ENCODE measurements around the gene GNGT1.

Gene GNGT1

GRCh38 chr7:93906267-93906666 is at the start of gene GNGT1:
GNGT1 (plus strand) TSS chr7:93906567; CDS start chr7:93906747, 180 bp downstream.
- in situ Hi-C loops (cut with MboI; ENCODE audit: low sequenced_read_pairs): no loop called here
- H3K27me3 ChIP-seq (ENCODE audit: low read depth): peaks cover 2% of the 10 kb centered on the region
- no peak for DNase-seq (ENCODE audit: low spot score in 2 of 2)
- H3K36me3 ChIP-seq (replicated peaks): no peaks in the 10 kb centered on the region
- no peaks in the 10 kb centered on the region for H3K9me3 ChIP-seq
- H3K4me3 ChIP-seq: no peak within 1 kb of the TSS
- H3K4me1 ChIP-seq: no peaks in the 10 kb centered on the region

GRCh38 chr7:93858857-93859256 is 47.5 kb upstream of the GNGT1 start:
- H3K27me3 ChIP-seq (ENCODE audit: low read depth): 0 out of 2 replicates have a peak, but pooled peaks cover 6% of the 10 kb centered on the region
- no peak overlapping the region for H3K4me3 ChIP-seq
- no peaks in the 10 kb centered on the region for H3K4me1 ChIP-seq
- no peaks in the 10 kb centered on the region for H3K36me3 ChIP-seq (replicated peaks)
- H3K9me3 ChIP-seq: no peaks in the 10 kb centered on the region
- in situ Hi-C loops (cut with MboI; ENCODE audit: low sequenced_read_pairs): no loop called here
- DNase-seq (ENCODE audit: low spot score in 2 of 2): no peak

- no peaks in the 10 kb centered on the region for H3K4me1 ChIP-seq
- no peak overlapping the region for H3K4me3 ChIP-seq
- DNase-seq (ENCODE audit: low spot score in 2 of 2): no peak
- in situ Hi-C loops (cut with MboI; ENCODE audit: low sequenced_read_pairs): no loop called here
- peaks cover 6% of the 10 kb centered on the region; the same call in 1 of the 2 replicates for H3K27me3 ChIP-seq (ENCODE audit: low read depth)
- no peaks in the 10 kb centered on the region for H3K9me3 ChIP-seq
- H3K36me3 ChIP-seq (replicated peaks): no peaks in the 10 kb centered on the region
These were observed 46.1 kb upstream of the GNGT1 start for GRCh38 chr7:93860261-93860660.

DNA sequence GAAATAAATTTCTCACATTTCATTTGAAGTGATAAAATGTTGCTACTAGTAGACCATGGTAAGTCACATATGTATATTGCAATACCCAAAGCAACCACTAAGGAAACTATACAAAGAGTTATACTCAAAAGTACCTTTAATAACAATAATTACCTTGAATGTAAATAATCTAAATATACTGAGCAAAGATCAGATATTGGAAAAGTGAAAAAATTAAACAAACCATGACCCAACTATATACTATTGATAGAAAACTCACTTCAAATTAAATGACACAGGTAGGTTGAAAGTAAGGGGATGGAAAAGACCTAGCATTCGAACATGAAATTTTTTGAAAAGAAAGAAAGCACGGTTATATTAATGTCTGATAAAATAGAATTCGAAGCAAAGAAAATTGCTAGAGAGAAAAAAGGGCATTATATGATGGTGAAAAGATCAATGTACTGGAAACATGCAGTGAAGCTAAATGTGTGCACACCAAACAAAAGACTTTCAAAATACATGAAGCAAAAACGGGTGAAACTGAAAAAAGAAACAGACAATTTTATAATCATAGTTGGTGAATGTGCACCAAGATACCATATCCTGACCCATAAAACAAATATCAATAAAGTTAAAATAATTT is 44.9 kb upstream of the GNGT1 start:
- no peak overlapping the region for H3K4me3 ChIP-seq
- H3K4me1 ChIP-seq: no peaks in the 10 kb centered on the region
- no peaks in the 10 kb centered on the region for H3K36me3 ChIP-seq (replicated peaks)
- H3K9me3 ChIP-seq: no peaks in the 10 kb centered on the region
- DNase-seq (ENCODE audit: low spot score in 2 of 2): no peak
- H3K27me3 ChIP-seq (ENCODE audit: low read depth): peaks cover 6% of the 10 kb centered on the region; the same call in 1 of the 2 replicates
- in situ Hi-C loops (cut with MboI; ENCODE audit: low sequenced_read_pairs): no loop called here

GRCh38 chr7:93862651-93863050 is 43.7 kb upstream of the GNGT1 start:
- no peaks in the 10 kb centered on the region for H3K9me3 ChIP-seq
- H3K36me3 ChIP-seq (replicated peaks): no peaks in the 10 kb centered on the region
- no peak overlapping the region for H3K4me3 ChIP-seq
- no peak for DNase-seq (ENCODE audit: low spot score in 2 of 2)
- peaks cover 6% of the 10 kb centered on the region; the same call in 1 of the 2 replicates for H3K27me3 ChIP-seq (ENCODE audit: low read depth)
- H3K4me1 ChIP-seq: no peaks in the 10 kb centered on the region
- in situ Hi-C loops (cut with MboI; ENCODE audit: low sequenced_read_pairs): no loop called here

DNA sequence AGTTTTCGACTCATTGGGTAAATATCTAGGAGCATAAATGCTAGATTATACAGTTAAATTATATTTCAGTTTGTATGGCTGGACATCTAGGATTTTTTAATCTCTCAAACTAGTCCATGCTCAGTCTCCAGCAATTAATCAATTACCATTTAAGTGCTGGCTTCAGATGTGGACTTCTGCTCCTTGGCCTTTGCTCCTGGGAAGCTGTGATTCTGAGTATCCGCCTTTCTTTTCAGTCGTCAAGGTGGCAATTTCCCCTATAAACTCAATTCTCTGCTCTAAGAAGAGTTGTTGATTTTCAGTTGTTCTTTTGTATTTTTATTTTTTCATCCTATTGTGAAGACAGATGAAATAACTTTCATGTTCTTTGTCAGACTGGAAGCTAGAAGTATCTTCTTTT is 39.5 kb upstream of the GNGT1 start:
- H3K9me3 ChIP-seq: no peaks in the 10 kb centered on the region
- no peak for DNase-seq (ENCODE audit: low spot score in 2 of 2)
- in situ Hi-C loops (cut with MboI; ENCODE audit: low sequenced_read_pairs): no loop called here
- H3K27me3 ChIP-seq (ENCODE audit: low read depth): peaks cover 4% of the 10 kb centered on the region; the same call in 1 of the 2 replicates
- H3K4me1 ChIP-seq: no peaks in the 10 kb centered on the region
- H3K4me3 ChIP-seq: no peak overlapping the region
- H3K36me3 ChIP-seq (replicated peaks): no peaks in the 10 kb centered on the region

GRCh38 chr7:93873998-93874574 is 32.3 kb upstream of the GNGT1 start:
- Histone ChIP-seq H3K36me3 (replicated peaks) (no peaks in the 10 kb centered on the region), H3K9me3 (0 out of 2 replicates have a peak, but pooled peaks cover 2% of the 10 kb centered on the region), H3K4me1 (peaks cover 7% of the 10 kb centered on the region), H3K27me3 (ENCODE audit: low read depth) (no peaks in the 10 kb centered on the region), H3K4me3 (no peak overlapping the region)
- DNase-seq (ENCODE audit: low spot score in 2 of 2): peak; percentile 52 to 66
- in situ Hi-C loops (cut with MboI; ENCODE audit: low sequenced_read_pairs): no loop called here

DNA sequence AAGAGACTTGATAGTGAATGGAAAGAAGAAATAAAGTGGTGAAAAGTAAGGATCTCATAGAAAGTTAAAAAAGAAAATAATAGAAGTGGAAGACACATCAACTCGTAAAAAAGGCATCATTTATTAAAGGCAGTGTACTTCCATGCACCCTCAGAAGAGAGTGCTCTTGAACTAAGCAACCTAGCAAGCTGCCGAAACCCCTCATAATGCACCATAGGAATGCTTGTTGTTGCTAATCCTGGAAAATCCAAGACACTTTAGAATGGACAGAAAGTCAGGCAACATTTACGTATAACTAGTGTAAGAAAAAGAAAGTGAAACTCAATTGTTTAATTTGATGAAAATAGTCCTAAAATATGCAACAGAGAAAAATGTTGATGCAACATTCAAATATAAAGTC is 28.6 kb upstream of the GNGT1 start:
- H3K36me3 ChIP-seq (replicated peaks): no peaks in the 10 kb centered on the region
- no peaks in the 10 kb centered on the region for H3K27me3 ChIP-seq (ENCODE audit: low read depth)
- no peak overlapping the region for H3K4me3 ChIP-seq
- peaks cover 2% of the 10 kb centered on the region; the same call in 1 of the 2 replicates for H3K9me3 ChIP-seq
- in situ Hi-C loops (cut with MboI; ENCODE audit: low sequenced_read_pairs): no loop called here
- H3K4me1 ChIP-seq: peaks cover 7% of the 10 kb centered on the region
- no peak for DNase-seq (ENCODE audit: low spot score in 2 of 2)

DNA sequence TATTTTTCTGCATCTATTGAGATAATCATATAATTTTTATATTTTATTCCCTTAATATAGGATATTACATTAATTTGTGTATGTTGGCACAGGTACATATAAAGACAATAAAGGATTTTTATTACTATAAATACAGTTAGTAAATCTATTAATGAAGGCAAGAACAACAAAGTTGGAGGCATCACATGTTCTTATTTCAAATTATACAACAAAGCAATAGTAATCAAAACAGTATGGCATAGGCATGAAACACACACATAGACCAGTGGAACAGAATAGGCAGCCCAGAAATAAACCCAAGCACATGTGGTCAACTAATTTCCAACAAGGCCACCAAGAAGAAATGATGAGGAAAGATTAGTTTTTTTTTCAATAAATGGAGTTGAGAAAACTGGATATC is 27.0 kb upstream of the GNGT1 start:
- in situ Hi-C loops (cut with MboI; ENCODE audit: low sequenced_read_pairs): no loop called here
- Histone ChIP-seq H3K4me1 (no peaks in the 10 kb centered on the region; the same call in 1 of the 2 replicates), H3K9me3 (peaks cover under 1% of the 10 kb centered on the region; the same call in 1 of the 2 replicates), H3K4me3 (no peak overlapping the region), H3K27me3 (ENCODE audit: low read depth) (no peaks in the 10 kb centered on the region), H3K36me3 (replicated peaks) (no peaks in the 10 kb centered on the region)
- DNase-seq (ENCODE audit: low spot score in 2 of 2): no peak

DNA sequence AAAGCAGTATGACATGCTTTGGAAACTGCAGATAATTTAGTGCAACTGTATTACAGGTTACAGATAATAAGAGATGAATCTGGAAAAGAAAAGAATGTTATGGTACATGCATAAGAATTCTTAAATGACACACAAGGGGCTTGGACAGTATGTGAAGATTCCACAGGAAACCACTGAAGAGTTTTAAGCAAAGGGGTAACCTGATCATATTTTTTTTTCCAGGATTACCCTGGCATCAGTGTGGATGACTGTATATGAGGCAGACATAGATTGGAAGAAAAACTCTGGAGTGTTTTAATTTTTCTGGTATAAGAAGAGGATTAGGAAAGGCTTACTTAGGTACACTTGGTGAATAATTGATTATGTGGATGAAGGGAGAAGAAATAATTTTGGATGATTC is 23.9 kb upstream of the GNGT1 start:
- Histone ChIP-seq H3K27me3 (ENCODE audit: low read depth) (peaks cover 12% of the 10 kb centered on the region; the same call in 1 of the 2 replicates), H3K4me3 (no peak overlapping the region), H3K36me3 (replicated peaks) (no peaks in the 10 kb centered on the region), H3K9me3 (no peaks in the 10 kb centered on the region; the same call in 1 of the 2 replicates), H3K4me1 (no peaks in the 10 kb centered on the region)
- no peak for DNase-seq (ENCODE audit: low spot score in 2 of 2)
- in situ Hi-C loops (cut with MboI; ENCODE audit: low sequenced_read_pairs): no loop called here

GRCh38 chr7:93883078-93883916 is 23.1 kb upstream of the GNGT1 start:
- in situ Hi-C loops (cut with MboI; ENCODE audit: low sequenced_read_pairs): no loop called here
- no peak for DNase-seq (ENCODE audit: low spot score in 2 of 2)

DNA sequence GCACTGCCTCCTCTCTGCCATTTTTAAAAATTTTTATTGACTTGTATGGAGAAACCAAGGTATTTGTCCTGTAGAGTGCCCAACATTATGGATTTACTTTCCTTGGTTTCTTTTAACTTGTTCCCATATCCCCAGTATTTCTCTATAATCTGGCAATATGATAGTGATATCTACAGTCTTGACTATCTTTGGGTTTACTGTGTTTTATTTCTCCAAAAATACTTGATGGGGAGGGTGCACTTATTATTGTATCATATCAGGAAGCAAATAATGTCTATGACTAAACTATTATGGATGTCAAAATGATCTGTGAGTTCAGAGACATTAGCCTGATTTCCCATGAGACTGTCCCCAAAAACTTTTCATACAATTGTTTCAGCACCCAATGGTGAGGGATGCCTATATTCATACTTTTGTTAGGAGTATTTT is 22.4 kb upstream of the GNGT1 start:
- H3K4me3 ChIP-seq: no peak overlapping the region
- no peak for DNase-seq (ENCODE audit: low spot score in 2 of 2)
- H3K27me3 ChIP-seq (ENCODE audit: low read depth): peaks cover 12% of the 10 kb centered on the region; the same call in 1 of the 2 replicates
- no peaks in the 10 kb centered on the region; the same call in 1 of the 2 replicates for H3K9me3 ChIP-seq
- in situ Hi-C loops (cut with MboI; ENCODE audit: low sequenced_read_pairs): no loop called here
- no peaks in the 10 kb centered on the region for H3K36me3 ChIP-seq (replicated peaks)
- H3K4me1 ChIP-seq: no peaks in the 10 kb centered on the region

More at GRCh38 chr7:93883078-93883916, 23.1 kb upstream of the GNGT1 start:
- H3K4me3 ChIP-seq: no peak overlapping the region
- no peaks in the 10 kb centered on the region; the same call in 1 of the 2 replicates for H3K9me3 ChIP-seq
- no peaks in the 10 kb centered on the region for H3K36me3 ChIP-seq (replicated peaks)
- peaks cover 12% of the 10 kb centered on the region; the same call in 1 of the 2 replicates for H3K27me3 ChIP-seq (ENCODE audit: low read depth)
- no peaks in the 10 kb centered on the region for H3K4me1 ChIP-seq

DNA sequence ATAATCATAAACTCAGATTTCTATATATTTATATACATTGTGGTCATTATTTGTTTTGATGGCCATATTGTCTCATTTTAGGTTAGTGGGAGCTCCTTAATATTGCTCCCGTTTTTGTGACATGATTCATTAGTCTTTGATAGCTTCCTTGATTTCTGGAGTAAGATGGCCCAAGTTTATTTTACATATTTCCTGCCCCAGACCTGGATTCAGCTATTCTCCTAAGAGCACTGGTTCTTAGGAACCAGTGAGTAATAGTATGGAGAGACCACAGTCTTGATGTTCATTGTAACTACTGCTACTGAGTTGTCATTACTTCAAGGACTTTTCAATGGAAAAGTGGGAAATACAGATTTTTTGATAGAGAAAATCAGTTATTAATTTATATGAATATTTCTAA is 21.8 kb upstream of the GNGT1 start:
- in situ Hi-C loops (cut with MboI; ENCODE audit: low sequenced_read_pairs): no loop called here
- H3K4me1 ChIP-seq: no peaks in the 10 kb centered on the region
- DNase-seq (ENCODE audit: low spot score in 2 of 2): no peak
- H3K36me3 ChIP-seq (replicated peaks): no peaks in the 10 kb centered on the region
- H3K27me3 ChIP-seq (ENCODE audit: low read depth): peaks cover 17% of the 10 kb centered on the region
- no peak overlapping the region for H3K4me3 ChIP-seq
- H3K9me3 ChIP-seq: no peaks in the 10 kb centered on the region; the same call in 1 of the 2 replicates

- Histone ChIP-seq H3K36me3 (replicated peaks) (no peaks in the 10 kb centered on the region), H3K4me3 (no peak overlapping the region), H3K9me3 (no peaks in the 10 kb centered on the region), H3K27me3 (ENCODE audit: low read depth) (peaks cover 39% of the 10 kb centered on the region), H3K4me1 (no peaks in the 10 kb centered on the region)
- in situ Hi-C loops (cut with MboI; ENCODE audit: low sequenced_read_pairs): no loop called here
- DNase-seq (ENCODE audit: low spot score in 2 of 2): no peak
These were observed 17.1 kb upstream of the GNGT1 start for GRCh38 chr7:93889261-93889660.

Data from HAP-1 (cell line).